ENCODE data around the gene PLCG1.

The PLCG1 gene

GRCh38 chr20:41214202-41214601, 76.9 kb downstream of the PLCG1 start:
- Histone ChIP-seq H3K27ac (ENCODE audit: low read depth, low read length) (no peak overlapping the region), H3K9me3 (ENCODE audit: control insufficient read depth, insufficient read depth, low read length) (no peaks in the 10 kb centered on the region), H3K4me2 (ENCODE audit: low read length) (no peak overlapping the region), H3F3A (ENCODE audit: control insufficient read depth, insufficient read depth) (no peaks in the 10 kb centered on the region), H3K4me1 (ENCODE audit: control insufficient read depth, low read length) (no peaks in the 10 kb centered on the region), H3K79me2 (ENCODE audit: control insufficient read depth, low read length) (no peaks in the 10 kb centered on the region), H3K9me2 (replicated peaks; ENCODE audit: control insufficient read depth, low read length) (no peaks in the 10 kb centered on the region), H3K4me3 (ENCODE audit: low read length) (no peak overlapping the region), H4K20me1 (ENCODE audit: control insufficient read depth, insufficient read depth, low read depth, low read length) (no peaks in the 10 kb centered on the region), H3K27me3 (ENCODE audit: control insufficient read depth, low read length) (no peaks in the 10 kb centered on the region), H3K36me3 (ENCODE audit: control insufficient read depth, low read length) (no peaks in the 10 kb centered on the region)
- TF ChIP-seq EZH2phosphoT487 (IDR thresholded peaks at IDR 0.05; ENCODE audit: borderline replicate concordance, low read length) (no peak), CTCF (IDR thresholded peaks at IDR 0.05; ENCODE audit: low read depth, low read length, poor library complexity, severe bottlenecking) (no peak)

GRCh38 chr20:41214666-41215065, 77.3 kb downstream of the PLCG1 start:
- Histone ChIP-seq H3K27me3 (ENCODE audit: control insufficient read depth, low read length) (no peaks in the 10 kb centered on the region), H3K27ac (ENCODE audit: low read depth, low read length) (no peak overlapping the region), H3K4me1 (ENCODE audit: control insufficient read depth, low read length) (no peaks in the 10 kb centered on the region), H3K9me2 (replicated peaks; ENCODE audit: control insufficient read depth, low read length) (no peaks in the 10 kb centered on the region), H3K79me2 (ENCODE audit: control insufficient read depth, low read length) (no peaks in the 10 kb centered on the region), H4K20me1 (ENCODE audit: control insufficient read depth, insufficient read depth, low read depth, low read length) (no peaks in the 10 kb centered on the region), H3K36me3 (ENCODE audit: control insufficient read depth, low read length) (no peaks in the 10 kb centered on the region), H3F3A (ENCODE audit: control insufficient read depth, insufficient read depth) (no peaks in the 10 kb centered on the region), H3K4me3 (ENCODE audit: low read length) (no peak overlapping the region), H3K4me2 (ENCODE audit: low read length) (no peak overlapping the region), H3K9me3 (ENCODE audit: control insufficient read depth, insufficient read depth, low read length) (no peaks in the 10 kb centered on the region)
- TF ChIP-seq EZH2phosphoT487 (IDR thresholded peaks at IDR 0.05; ENCODE audit: borderline replicate concordance, low read length) (no peak), CTCF (IDR thresholded peaks at IDR 0.05; ENCODE audit: low read depth, low read length, poor library complexity, severe bottlenecking) (no peak)

GRCh38 chr20:41217422-41217821, 80.1 kb downstream of the PLCG1 start:
- Histone ChIP-seq H3K4me2 (ENCODE audit: low read length) (no peak overlapping the region), H3K36me3 (ENCODE audit: control insufficient read depth, low read length) (no peaks in the 10 kb centered on the region)
- TF ChIP-seq EZH2phosphoT487 (IDR thresholded peaks at IDR 0.05; ENCODE audit: borderline replicate concordance, low read length) (no peak), CTCF (IDR thresholded peaks at IDR 0.05; ENCODE audit: low read depth, low read length, poor library complexity, severe bottlenecking) (no peak)

GRCh38 chr20:41218466-41218865, 81.1 kb downstream of the PLCG1 start:
- Histone ChIP-seq H3K4me3 (ENCODE audit: low read length) (no peak overlapping the region), H4K20me1 (ENCODE audit: control insufficient read depth, insufficient read depth, low read depth, low read length) (no peaks in the 10 kb centered on the region), H3K27me3 (ENCODE audit: control insufficient read depth, low read length) (no peaks in the 10 kb centered on the region), H3K4me2 (ENCODE audit: low read length) (no peak overlapping the region), H3K27ac (ENCODE audit: low read depth, low read length) (no peak overlapping the region), H3K9me2 (replicated peaks; ENCODE audit: control insufficient read depth, low read length) (no peaks in the 10 kb centered on the region), H3F3A (ENCODE audit: control insufficient read depth, insufficient read depth) (no peaks in the 10 kb centered on the region), H3K9me3 (ENCODE audit: control insufficient read depth, insufficient read depth, low read length) (no peaks in the 10 kb centered on the region), H3K36me3 (ENCODE audit: control insufficient read depth, low read length) (no peaks in the 10 kb centered on the region), H3K79me2 (ENCODE audit: control insufficient read depth, low read length) (no peaks in the 10 kb centered on the region), H3K4me1 (ENCODE audit: control insufficient read depth, low read length) (no peaks in the 10 kb centered on the region)
- TF ChIP-seq CTCF (IDR thresholded peaks at IDR 0.05; ENCODE audit: low read depth, low read length, poor library complexity, severe bottlenecking) (no peak), EZH2phosphoT487 (IDR thresholded peaks at IDR 0.05; ENCODE audit: borderline replicate concordance, low read length) (no peak)

More at GRCh38 chr20:41217422-41217821, 80.1 kb downstream of the PLCG1 start:
- Histone ChIP-seq H3F3A (ENCODE audit: control insufficient read depth, insufficient read depth) (no peaks in the 10 kb centered on the region), H4K20me1 (ENCODE audit: control insufficient read depth, insufficient read depth, low read depth, low read length) (no peaks in the 10 kb centered on the region), H3K9me2 (replicated peaks; ENCODE audit: control insufficient read depth, low read length) (no peaks in the 10 kb centered on the region), H3K9me3 (ENCODE audit: control insufficient read depth, insufficient read depth, low read length) (no peaks in the 10 kb centered on the region), H3K79me2 (ENCODE audit: control insufficient read depth, low read length) (no peaks in the 10 kb centered on the region), H3K27ac (ENCODE audit: low read depth, low read length) (no peak overlapping the region), H3K4me1 (ENCODE audit: control insufficient read depth, low read length) (no peaks in the 10 kb centered on the region), H3K27me3 (ENCODE audit: control insufficient read depth, low read length) (no peaks in the 10 kb centered on the region), H3K4me3 (ENCODE audit: low read length) (no peak overlapping the region)

All from DOHH2 (cell line).